Measurements from ENCODE around the gene TBR1.

DNA sequence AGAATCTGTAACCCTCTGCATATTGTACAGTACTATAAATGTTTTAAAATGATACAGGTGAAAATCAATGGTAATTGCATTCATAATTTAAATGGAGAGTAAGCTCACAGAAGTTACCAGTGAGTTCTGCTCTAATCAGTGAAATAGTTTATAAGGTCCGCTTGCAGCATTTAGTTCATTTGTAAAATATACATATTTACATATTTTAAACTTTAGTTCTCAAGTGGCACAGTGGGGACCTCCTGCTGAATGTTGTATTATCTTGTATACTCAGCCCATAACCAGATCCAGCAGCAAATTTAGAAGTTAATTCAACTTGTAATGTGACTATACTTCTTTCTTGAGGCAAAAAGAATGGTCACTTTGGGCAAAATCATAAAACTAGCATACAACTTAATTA is 41.7 kb upstream of the TBR1 start:
- TF ChIP-seq POLR2AphosphoS5 (IDR thresholded peaks at IDR 0.05; ENCODE audit: low read depth, low read length), result no peak
- no peak for TF ChIP-seq EP300 (IDR thresholded peaks at IDR 0.05; ENCODE audit: borderline replicate concordance in 1 of 2, low read depth in 1 of 2, low read length in 1 of 2)
- TF ChIP-seq, protein P1, sequence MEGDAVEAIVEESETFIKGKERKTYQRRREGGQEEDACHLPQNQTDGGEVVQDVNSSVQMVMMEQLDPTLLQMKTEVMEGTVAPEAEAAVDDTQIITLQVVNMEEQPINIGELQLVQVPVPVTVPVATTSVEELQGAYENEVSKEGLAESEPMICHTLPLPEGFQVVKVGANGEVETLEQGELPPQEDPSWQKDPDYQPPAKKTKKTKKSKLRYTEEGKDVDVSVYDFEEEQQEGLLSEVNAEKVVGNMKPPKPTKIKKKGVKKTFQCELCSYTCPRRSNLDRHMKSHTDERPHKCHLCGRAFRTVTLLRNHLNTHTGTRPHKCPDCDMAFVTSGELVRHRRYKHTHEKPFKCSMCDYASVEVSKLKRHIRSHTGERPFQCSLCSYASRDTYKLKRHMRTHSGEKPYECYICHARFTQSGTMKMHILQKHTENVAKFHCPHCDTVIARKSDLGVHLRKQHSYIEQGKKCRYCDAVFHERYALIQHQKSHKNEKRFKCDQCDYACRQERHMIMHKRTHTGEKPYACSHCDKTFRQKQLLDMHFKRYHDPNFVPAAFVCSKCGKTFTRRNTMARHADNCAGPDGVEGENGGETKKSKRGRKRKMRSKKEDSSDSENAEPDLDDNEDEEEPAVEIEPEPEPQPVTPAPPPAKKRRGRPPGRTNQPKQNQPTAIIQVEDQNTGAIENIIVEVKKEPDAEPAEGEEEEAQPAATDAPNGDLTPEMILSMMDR (IDR thresholded peaks at IDR 0.05), result no peak
- no peak for TF ChIP-seq RFX5 (IDR thresholded peaks at IDR 0.05; ENCODE audit: low read length)
- TF ChIP-seq SIN3A (IDR thresholded peaks at IDR 0.05; ENCODE audit: borderline replicate concordance, low read depth, low read length), result no peak
- TF ChIP-seq, protein P2, sequence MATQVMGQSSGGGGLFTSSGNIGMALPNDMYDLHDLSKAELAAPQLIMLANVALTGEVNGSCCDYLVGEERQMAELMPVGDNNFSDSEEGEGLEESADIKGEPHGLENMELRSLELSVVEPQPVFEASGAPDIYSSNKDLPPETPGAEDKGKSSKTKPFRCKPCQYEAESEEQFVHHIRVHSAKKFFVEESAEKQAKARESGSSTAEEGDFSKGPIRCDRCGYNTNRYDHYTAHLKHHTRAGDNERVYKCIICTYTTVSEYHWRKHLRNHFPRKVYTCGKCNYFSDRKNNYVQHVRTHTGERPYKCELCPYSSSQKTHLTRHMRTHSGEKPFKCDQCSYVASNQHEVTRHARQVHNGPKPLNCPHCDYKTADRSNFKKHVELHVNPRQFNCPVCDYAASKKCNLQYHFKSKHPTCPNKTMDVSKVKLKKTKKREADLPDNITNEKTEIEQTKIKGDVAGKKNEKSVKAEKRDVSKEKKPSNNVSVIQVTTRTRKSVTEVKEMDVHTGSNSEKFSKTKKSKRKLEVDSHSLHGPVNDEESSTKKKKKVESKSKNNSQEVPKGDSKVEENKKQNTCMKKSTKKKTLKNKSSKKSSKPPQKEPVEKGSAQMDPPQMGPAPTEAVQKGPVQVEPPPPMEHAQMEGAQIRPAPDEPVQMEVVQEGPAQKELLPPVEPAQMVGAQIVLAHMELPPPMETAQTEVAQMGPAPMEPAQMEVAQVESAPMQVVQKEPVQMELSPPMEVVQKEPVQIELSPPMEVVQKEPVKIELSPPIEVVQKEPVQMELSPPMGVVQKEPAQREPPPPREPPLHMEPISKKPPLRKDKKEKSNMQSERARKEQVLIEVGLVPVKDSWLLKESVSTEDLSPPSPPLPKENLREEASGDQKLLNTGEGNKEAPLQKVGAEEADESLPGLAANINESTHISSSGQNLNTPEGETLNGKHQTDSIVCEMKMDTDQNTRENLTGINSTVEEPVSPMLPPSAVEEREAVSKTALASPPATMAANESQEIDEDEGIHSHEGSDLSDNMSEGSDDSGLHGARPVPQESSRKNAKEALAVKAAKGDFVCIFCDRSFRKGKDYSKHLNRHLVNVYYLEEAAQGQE (IDR thresholded peaks at IDR 0.05; ENCODE audit: low read depth, low read length), result no peak
- no peak for TF ChIP-seq TAF1 (IDR thresholded peaks at IDR 0.05; ENCODE audit: borderline replicate concordance, low read depth, low read length)
- TF ChIP-seq FOSL2 (IDR thresholded peaks at IDR 0.05; ENCODE audit: borderline replicate concordance, low read depth), result no peak
- TF ChIP-seq, protein P3, sequence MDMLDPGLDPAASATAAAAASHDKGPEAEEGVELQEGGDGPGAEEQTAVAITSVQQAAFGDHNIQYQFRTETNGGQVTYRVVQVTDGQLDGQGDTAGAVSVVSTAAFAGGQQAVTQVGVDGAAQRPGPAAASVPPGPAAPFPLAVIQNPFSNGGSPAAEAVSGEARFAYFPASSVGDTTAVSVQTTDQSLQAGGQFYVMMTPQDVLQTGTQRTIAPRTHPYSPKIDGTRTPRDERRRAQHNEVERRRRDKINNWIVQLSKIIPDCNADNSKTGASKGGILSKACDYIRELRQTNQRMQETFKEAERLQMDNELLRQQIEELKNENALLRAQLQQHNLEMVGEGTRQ (IDR thresholded peaks at IDR 0.05; ENCODE audit: borderline replicate concordance, low read depth, low read length), result no peak
